ENCODE measurements around the gene TRIM32. TPM values are rescaled to one million over a fixed set of nuclear protein-coding genes. Genes with fewer than 3 reads are reported as not detected.

TRIM32 gene
- total and polyA plus RNA-seq, 2 of the 13 experiments (the other 11 are each of a cell fraction or from before 2014, with no cell fraction given), result 6.5 to 7.7 TPM

DNA sequence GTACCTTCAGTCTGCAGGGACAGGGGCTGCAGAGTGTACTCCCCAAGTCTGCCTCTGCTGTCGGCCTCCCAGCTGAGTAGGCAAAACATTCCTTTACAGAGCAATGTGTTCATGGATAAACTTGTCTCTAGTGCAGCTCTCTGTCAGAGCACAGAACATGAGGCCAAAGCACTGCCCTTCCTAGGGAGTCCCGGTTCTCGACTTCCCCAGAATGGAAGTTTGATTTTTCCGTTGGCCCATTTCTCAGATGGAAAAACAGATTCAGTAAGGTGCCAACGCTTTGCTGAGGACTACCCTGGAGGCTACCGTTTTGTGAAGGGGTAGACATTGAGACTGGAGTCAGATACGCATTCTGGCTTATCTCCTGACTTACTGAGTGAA is 422 bp upstream of the TRIM32 start:
- FAIRE-seq, result no peak
- Histone ChIP-seq H2AFZ (ENCODE audit: low read length) (peak overlapping the region; percentile 99), H3K9me3 (ENCODE audit: low read length) (peaks cover 5% of the 10 kb centered on the region; the same call in 1 of the 2 replicates), H3K36me3 (replicated peaks in 1 of 2; ENCODE audit: control insufficient read depth in 1 of 2, insufficient read depth in 2 of 2, low read length in 2 of 2) (no peaks in the 10 kb centered on the region), H3K27me3 (ENCODE audit: control insufficient read depth in 1 of 2, insufficient read depth in 2 of 2, low read length in 2 of 2) (no peaks in the 10 kb centered on the region; a peak in 1 of 5 replicates), H3K4me2 (ENCODE audit: low read depth, low read length) (peak overlapping the region; percentile 95), H3K27ac (ENCODE audit: extremely low read length, insufficient read depth, low read length) (peak overlapping the region; percentile 66), H3K4me1 (ENCODE audit: insufficient read depth, low read length) (peaks cover 61% of the 10 kb centered on the region), H4K20me1 (ENCODE audit: insufficient read depth, low read length) (no peaks in the 10 kb centered on the region), H3K79me2 (ENCODE audit: insufficient read depth, low read length) (peaks cover 23% of the 10 kb centered on the region), H3K9ac (ENCODE audit: insufficient read depth, low read depth, low read length) (peak overlapping the region; percentile 82), H3K4me3 (replicated peaks in 1 of 3; ENCODE audit: insufficient read depth in 1 of 3, low read depth in 2 of 3, low read length in 3 of 3) (peak overlapping the region; percentile 81 to 91 (median 83))
- in situ Hi-C loops (cut with HindIII; ENCODE audit: extremely low pct_ligation_motif_present, low pct_unique_long_range_greater_than_20kb) (no loop called here), intact Hi-C loops (cut with micrococcal nuclease; ENCODE audit: unreplicated experiment) (loop anchor here (5.0 kb wide), 1 partner anchor 744 kb away; no protein-coding TSS in a partner anchor)
- ATAC-seq, result peak; percentile 69
- WGBS (ENCODE audit: low lambda C conversion rate), result 0% methylated on average over 4 of the region's 7 CpGs
- ChIA-PET POLR2A (interaction anchor here (0.6 to 2.0 kb wide), 8 partner anchors 11 to 742 kb away, joined by 3 to 8 read pairs (median 4); no protein-coding TSS in a partner anchor), CTCF (ENCODE audit: low intra/inter-chr PET ratio, low total read pairs) (no interaction called here)
- peak; percentile 10 for DNase-seq (ENCODE audit: low spot score)
- TSS peak; percentile 85 for BruUV-seq (replicated peaks)
- no peak for TF ChIP-seq HDAC1 (CRISPR knock-in tag; IDR thresholded peaks at IDR 0.05)
- no peak for TF ChIP-seq ZNF777 (CRISPR knock-in tag; IDR thresholded peaks at IDR 0.05)
- no peak for TF ChIP-seq LCORL (IDR thresholded peaks at IDR 0.05)
- TF ChIP-seq LCORL (CRISPR knock-in tag; IDR thresholded peaks at IDR 0.05), result peak; percentile 45
- 0 out of 2 replicates have a peak, but pooled peaks have one; percentile 18 for TF ChIP-seq MEF2D (CRISPR knock-in tag; IDR thresholded peaks at IDR 0.05)
- TF ChIP-seq ZNF841 (CRISPR knock-in tag; IDR thresholded peaks at IDR 0.05; ENCODE audit: borderline replicate concordance), result no peak
- TF ChIP-seq, protein P1, sequence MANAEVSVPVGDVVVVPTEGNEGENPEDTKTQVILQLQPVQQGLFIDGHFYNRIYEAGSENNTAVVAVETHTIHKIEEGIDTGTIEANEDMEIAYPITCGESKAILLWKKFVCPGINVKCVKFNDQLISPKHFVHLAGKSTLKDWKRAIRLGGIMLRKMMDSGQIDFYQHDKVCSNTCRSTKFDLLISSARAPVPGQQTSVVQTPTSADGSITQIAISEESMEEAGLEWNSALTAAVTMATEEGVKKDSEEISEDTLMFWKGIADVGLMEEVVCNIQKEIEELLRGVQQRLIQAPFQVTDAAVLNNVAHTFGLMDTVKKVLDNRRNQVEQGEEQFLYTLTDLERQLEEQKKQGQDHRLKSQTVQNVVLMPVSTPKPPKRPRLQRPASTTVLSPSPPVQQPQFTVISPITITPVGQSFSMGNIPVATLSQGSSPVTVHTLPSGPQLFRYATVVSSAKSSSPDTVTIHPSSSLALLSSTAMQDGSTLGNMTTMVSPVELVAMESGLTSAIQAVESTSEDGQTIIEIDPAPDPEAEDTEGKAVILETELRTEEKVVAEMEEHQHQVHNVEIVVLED (CRISPR knock-in tag; IDR thresholded peaks at IDR 0.05; ENCODE audit: borderline replicate concordance), result peak; percentile 36; the same call in 1 of the 2 replicates
- peak; percentile 78 for TF ChIP-seq KDM1A (CRISPR knock-in tag; IDR thresholded peaks at IDR 0.05)
- TF ChIP-seq ZNF746 (CRISPR knock-in tag; IDR thresholded peaks at IDR 0.05), result no peak
- no peak for TF ChIP-seq CCDC6 (CRISPR knock-in tag; IDR thresholded peaks at IDR 0.05)
- TF ChIP-seq SRSF9 (IDR thresholded peaks at IDR 0.05; ENCODE audit: borderline replicate concordance, insufficient read depth, low read depth, low read length, poor library complexity, severe bottlenecking), result no peak
- TF ChIP-seq ZNF30 (CRISPR knock-in tag; IDR thresholded peaks at IDR 0.05), result no peak
- TF ChIP-seq ZNF501 (CRISPR knock-in tag; IDR thresholded peaks at IDR 0.05), result 0 out of 2 replicates have a peak, but pooled peaks have one; percentile 18
- TF ChIP-seq ZNF878 (CRISPR knock-in tag; IDR thresholded peaks at IDR 0.05), result peak; percentile 65; the same call in 1 of the 2 replicates
- TF ChIP-seq, protein P2, sequence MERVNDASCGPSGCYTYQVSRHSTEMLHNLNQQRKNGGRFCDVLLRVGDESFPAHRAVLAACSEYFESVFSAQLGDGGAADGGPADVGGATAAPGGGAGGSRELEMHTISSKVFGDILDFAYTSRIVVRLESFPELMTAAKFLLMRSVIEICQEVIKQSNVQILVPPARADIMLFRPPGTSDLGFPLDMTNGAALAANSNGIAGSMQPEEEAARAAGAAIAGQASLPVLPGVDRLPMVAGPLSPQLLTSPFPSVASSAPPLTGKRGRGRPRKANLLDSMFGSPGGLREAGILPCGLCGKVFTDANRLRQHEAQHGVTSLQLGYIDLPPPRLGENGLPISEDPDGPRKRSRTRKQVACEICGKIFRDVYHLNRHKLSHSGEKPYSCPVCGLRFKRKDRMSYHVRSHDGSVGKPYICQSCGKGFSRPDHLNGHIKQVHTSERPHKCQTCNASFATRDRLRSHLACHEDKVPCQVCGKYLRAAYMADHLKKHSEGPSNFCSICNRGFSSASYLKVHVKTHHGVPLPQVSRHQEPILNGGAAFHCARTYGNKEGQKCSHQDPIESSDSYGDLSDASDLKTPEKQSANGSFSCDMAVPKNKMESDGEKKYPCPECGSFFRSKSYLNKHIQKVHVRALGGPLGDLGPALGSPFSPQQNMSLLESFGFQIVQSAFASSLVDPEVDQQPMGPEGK (CRISPR knock-in tag; IDR thresholded peaks at IDR 0.05), result no peak
- TF ChIP-seq NR2C2 (CRISPR knock-in tag; IDR thresholded peaks at IDR 0.05; ENCODE audit: borderline replicate concordance), result 0 out of 2 replicates have a peak, but pooled peaks have one; percentile 2
- TF ChIP-seq, protein P3, sequence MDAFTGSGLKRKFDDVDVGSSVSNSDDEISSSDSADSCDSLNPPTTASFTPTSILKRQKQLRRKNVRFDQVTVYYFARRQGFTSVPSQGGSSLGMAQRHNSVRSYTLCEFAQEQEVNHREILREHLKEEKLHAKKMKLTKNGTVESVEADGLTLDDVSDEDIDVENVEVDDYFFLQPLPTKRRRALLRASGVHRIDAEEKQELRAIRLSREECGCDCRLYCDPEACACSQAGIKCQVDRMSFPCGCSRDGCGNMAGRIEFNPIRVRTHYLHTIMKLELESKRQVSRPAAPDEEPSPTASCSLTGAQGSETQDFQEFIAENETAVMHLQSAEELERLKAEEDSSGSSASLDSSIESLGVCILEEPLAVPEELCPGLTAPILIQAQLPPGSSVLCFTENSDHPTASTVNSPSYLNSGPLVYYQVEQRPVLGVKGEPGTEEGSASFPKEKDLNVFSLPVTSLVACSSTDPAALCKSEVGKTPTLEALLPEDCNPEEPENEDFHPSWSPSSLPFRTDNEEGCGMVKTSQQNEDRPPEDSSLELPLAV (CRISPR knock-in tag; conservative IDR thresholded peaks at IDR 0.05; ENCODE audit: low read depth), result no peak
- no peak for TF ChIP-seq ZNF251 (CRISPR knock-in tag; IDR thresholded peaks at IDR 0.05)
- TF ChIP-seq ZBTB20 (CRISPR knock-in tag; IDR thresholded peaks at IDR 0.05; ENCODE audit: borderline replicate concordance, low read depth), result 0 out of 2 replicates have a peak, but pooled peaks have one; percentile 71
- 0 out of 2 replicates have a peak, but pooled peaks have one; percentile 31 for TF ChIP-seq SMAD1 (CRISPR knock-in tag; IDR thresholded peaks at IDR 0.05; ENCODE audit: borderline replicate concordance, low read depth)
- TF ChIP-seq MAFF (IDR thresholded peaks at IDR 0.05; ENCODE audit: low read depth, low read length), result peak; percentile 17; the same call in 1 of the 2 replicates
